GM12873 (cell line): Measurements from ENCODE around the gene ZNF532.

Experiments used
- CTCF ChIP-seq: IDR thresholded peaks from 2 replicates; pipeline ENCODE4 v1.5.1; 2012; ENCODE audit warnings: low read depth, mild to moderate bottlenecking, moderate library complexity, low read length, control low read depth; ENCODE audit not compliant: insufficient read depth; ENCODE audit errors: missing control alignments

The ZNF532 gene

GRCh38 chr18:58955738-58956137 lies 91.1 kb downstream of the ZNF532 start:
- TF ChIP-seq CTCF, result no peak

GRCh38 chr18:58958628-58959027 lies 94.0 kb downstream of the ZNF532 start:
- no peak for TF ChIP-seq CTCF

GRCh38 chr18:58960508-58960907 lies 95.8 kb downstream of the ZNF532 start:
- no peak for TF ChIP-seq CTCF

- TF ChIP-seq CTCF, result no peak
These were observed 96.5 kb downstream of the ZNF532 start for GRCh38 chr18:58960946-58961722.

- TF ChIP-seq CTCF, result no peak
These were observed 97.7 kb downstream of the ZNF532 start for GRCh38 chr18:58962336-58962735.

GRCh38 chr18:58965291-58966004 lies 100.8 kb downstream of the ZNF532 start:
- no peak for TF ChIP-seq CTCF

GRCh38 chr18:58966005-58966677 lies 101.5 kb downstream of the ZNF532 start:
- TF ChIP-seq CTCF, result no peak
